ENCODE data around the gene DYRK1A. TPM values are rescaled to one million over a fixed set of nuclear protein-coding genes. Genes with fewer than 3 reads are reported as not detected.

The DYRK1A gene
- total RNA-seq, 1 donor from 2014 or later, result 83.5 TPM

DNA sequence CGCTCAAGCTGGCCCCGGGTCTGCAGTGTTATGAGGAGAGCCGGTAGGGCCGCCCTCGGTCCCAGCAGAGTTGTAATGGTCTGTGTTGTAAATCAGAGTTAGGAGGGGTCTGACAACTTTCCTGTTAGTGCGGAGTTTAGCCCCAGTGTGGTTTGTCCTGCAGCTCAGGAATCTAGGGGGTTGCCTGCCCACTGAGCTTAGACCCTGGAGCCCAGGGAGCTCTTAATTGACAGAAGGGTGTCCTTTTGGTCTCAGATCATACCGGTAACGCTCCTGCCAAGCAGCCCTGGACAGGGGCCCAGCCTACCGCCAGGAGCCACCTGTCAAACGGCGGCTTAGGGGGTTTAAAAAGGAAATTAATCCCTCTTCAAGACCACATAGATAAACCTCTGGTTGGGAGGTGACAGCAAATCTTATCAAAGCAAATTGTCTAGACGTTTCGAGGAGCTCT lies 164.4 kb downstream of the DYRK1A start:
- H3K27ac Mint-ChIP-seq, result no peak overlapping the region
- DNase-seq (ENCODE audit: low spot score, unreplicated experiment), result no peak

DNA sequence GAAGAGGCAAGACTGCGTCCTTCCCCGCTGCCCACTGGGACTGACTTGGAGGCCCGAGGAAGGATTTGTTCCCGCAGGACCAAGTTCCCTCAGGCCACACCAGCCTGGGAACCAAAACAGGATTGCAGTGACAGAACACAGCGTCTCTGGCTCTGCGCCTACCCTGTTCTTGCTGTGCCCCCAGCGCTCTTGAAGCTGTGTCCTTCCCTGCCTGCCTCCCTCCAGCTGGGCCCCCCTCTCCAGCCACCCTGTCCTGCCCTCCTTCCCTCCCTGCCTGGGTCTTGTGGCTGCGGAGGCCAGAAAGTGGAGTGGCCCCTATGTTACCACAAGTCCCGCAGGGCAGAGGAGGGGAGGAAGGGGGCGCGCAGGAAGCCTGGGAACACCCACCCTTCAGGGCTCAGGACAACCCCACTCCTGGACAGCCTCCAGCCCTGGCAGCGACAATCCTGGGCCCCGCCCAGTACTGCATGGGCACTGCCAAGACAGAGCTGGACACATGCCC lies 164.9 kb downstream of the DYRK1A start:
- DNase-seq (ENCODE audit: low spot score, unreplicated experiment), result no peak
- peaks cover 2% of the 10 kb centered on the region for H3K9me3 Mint-ChIP-seq (ENCODE audit: low read depth)

More for the DNA sequence above, 164.4 kb downstream of the DYRK1A start:
- Mint-ChIP-seq H3K9me3 (ENCODE audit: low read depth) (no peaks in the 10 kb centered on the region), H3K4me3 (ENCODE audit: low read depth) (no peak overlapping the region), H3K36me3 (ENCODE audit: insufficient read depth) (no peaks in the 10 kb centered on the region), H3K4me1 (ENCODE audit: low read depth) (peaks cover 3% of the 10 kb centered on the region), H3K27me3 (peaks cover 4% of the 10 kb centered on the region)
- no peak for TF ChIP-seq CTCF (IDR thresholded peaks at IDR 0.05; ENCODE audit: unreplicated experiment)

GRCh38 chr21:37532868-37533780 lies 166.6 kb downstream of the DYRK1A start:
- DNase-seq (ENCODE audit: low spot score, unreplicated experiment), result no peak
- H3K4me1 Mint-ChIP-seq (ENCODE audit: low read depth), result peaks cover 6% of the 10 kb centered on the region
- no peak overlapping the region for H3K4me3 Mint-ChIP-seq (ENCODE audit: low read depth)
- H3K9me3 Mint-ChIP-seq (ENCODE audit: low read depth), result peaks cover 8% of the 10 kb centered on the region
- peaks cover 4% of the 10 kb centered on the region for H3K36me3 Mint-ChIP-seq (ENCODE audit: insufficient read depth)
- no peak for TF ChIP-seq CTCF (IDR thresholded peaks at IDR 0.05; ENCODE audit: unreplicated experiment)
- no peak overlapping the region for H3K27ac Mint-ChIP-seq
- peaks cover 4% of the 10 kb centered on the region for H3K27me3 Mint-ChIP-seq

More for the DNA sequence above, 164.9 kb downstream of the DYRK1A start:
- H3K27me3 Mint-ChIP-seq, result peaks cover 4% of the 10 kb centered on the region
- peaks cover 3% of the 10 kb centered on the region for H3K4me1 Mint-ChIP-seq (ENCODE audit: low read depth)
- H3K36me3 Mint-ChIP-seq (ENCODE audit: insufficient read depth), result peaks cover under 1% of the 10 kb centered on the region
- TF ChIP-seq CTCF (IDR thresholded peaks at IDR 0.05; ENCODE audit: unreplicated experiment), result no peak
- no peak overlapping the region for H3K27ac Mint-ChIP-seq
- no peak overlapping the region for H3K4me3 Mint-ChIP-seq (ENCODE audit: low read depth)

DNA sequence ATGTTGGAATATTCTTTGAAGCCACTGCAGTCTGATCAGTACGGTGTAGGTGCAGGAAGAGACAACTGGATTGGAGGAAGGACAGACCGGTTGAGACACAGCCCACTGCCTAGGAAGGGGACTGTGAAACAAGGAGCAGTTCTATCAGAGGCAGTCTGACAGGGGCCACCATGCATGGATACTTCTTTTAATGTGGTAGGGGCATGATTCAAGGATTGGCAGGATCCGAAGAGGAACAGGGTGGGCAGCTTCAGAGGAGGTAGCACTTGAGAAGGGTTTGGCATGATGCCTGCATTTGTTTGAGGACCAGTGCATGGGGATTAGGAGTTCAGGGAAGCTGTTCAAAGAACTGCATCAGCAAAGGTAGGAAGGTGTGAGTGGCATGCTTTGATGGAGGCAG lies 167.9 kb downstream of the DYRK1A start:
- peaks cover 15% of the 10 kb centered on the region for H3K9me3 Mint-ChIP-seq (ENCODE audit: low read depth)
- H3K36me3 Mint-ChIP-seq (ENCODE audit: insufficient read depth), result peaks cover 4% of the 10 kb centered on the region
- H3K4me3 Mint-ChIP-seq (ENCODE audit: low read depth), result no peak overlapping the region
- H3K4me1 Mint-ChIP-seq (ENCODE audit: low read depth), result peaks cover 6% of the 10 kb centered on the region
- no peak for TF ChIP-seq CTCF (IDR thresholded peaks at IDR 0.05; ENCODE audit: unreplicated experiment)
- no peak for DNase-seq (ENCODE audit: low spot score, unreplicated experiment)
- H3K27ac Mint-ChIP-seq, result no peak overlapping the region
- peaks cover 4% of the 10 kb centered on the region for H3K27me3 Mint-ChIP-seq

GRCh38 chr21:37535130-37535529 lies 168.6 kb downstream of the DYRK1A start:
- Mint-ChIP-seq H3K4me3 (ENCODE audit: low read depth) (no peak overlapping the region), H3K4me1 (ENCODE audit: low read depth) (peaks cover 6% of the 10 kb centered on the region), H3K9me3 (ENCODE audit: low read depth) (peaks cover 15% of the 10 kb centered on the region), H3K27ac (no peak overlapping the region), H3K36me3 (ENCODE audit: insufficient read depth) (peaks cover 4% of the 10 kb centered on the region), H3K27me3 (peaks cover 4% of the 10 kb centered on the region)
- no peak for DNase-seq (ENCODE audit: low spot score, unreplicated experiment)
- TF ChIP-seq CTCF (IDR thresholded peaks at IDR 0.05; ENCODE audit: unreplicated experiment), result no peak
